H1 (cell line): Measurements from ENCODE around the gene HENMT1. TPM values are rescaled to one million over a fixed set of nuclear protein-coding genes. Genes with fewer than 3 reads are reported as not detected.

Source experiments
- CTCF ChIA-PET: fragments of 300-600 bp; sonication (Branson Sonifier 250); formaldehyde crosslinking; loops from one replicate; lab custom pipeline; 2021; ENCODE audit not compliant: partially characterized antibody; lab: Charles Lee
- POLR2A ChIA-PET: fragments of 300-600 bp; sonication (Branson Sonifier 250); formaldehyde crosslinking; loops from one replicate; lab custom pipeline; 2021; ENCODE audit warnings: inconsistent platforms; ENCODE audit not compliant: partially characterized antibody; lab: Charles Lee
- DNase-seq, 2 experiments: peaks; one replicate each; pipeline versions ENCODE4 v3.0.0 to v3.0.0-alpha.2; 2010 to 2022; ENCODE audit warnings: low spot score in 2 of 2, low read depth in 1 of 2, mixed read lengths in 1 of 2
- FAIRE-seq: peaks from 2 replicates; lab custom pipeline; 2011; peaks lifted over from hg19 to GRCh38; lab: Jason Lieb, UNC
- H2AFZ ChIP-seq: 2 replicates; pipeline ENCODE4 v1.8.1; 2012; ENCODE audit warnings: low read length, inconsistent platforms
- H2AK5ac ChIP-seq: 2 replicates; pipeline ENCODE4 v1.6.1; 2013; ENCODE audit warnings: low read depth, low read length
- H2BK120ac ChIP-seq: replicated peaks from 2 replicates; pipeline ENCODE3; 2013; ENCODE audit warnings: low read depth, low read length, inconsistent platforms
- H2BK12ac ChIP-seq: 2 replicates; pipeline ENCODE4 v1.6.1; 2013; ENCODE audit warnings: low read depth, low read length
- H2BK15ac ChIP-seq: 2 replicates; pipeline ENCODE4 v1.6.1; 2013; ENCODE audit warnings: low read length
- H2BK20ac ChIP-seq: 2 replicates; pipeline ENCODE4 v1.6.1; 2013; ENCODE audit warnings: low read length
- H2BK5ac ChIP-seq: 2 replicates; pipeline ENCODE4 v1.6.1; 2013; ENCODE audit warnings: low read depth, low read length
- H3K14ac ChIP-seq: 2 replicates; pipeline ENCODE4 v1.6.1; 2013; ENCODE audit warnings: inconsistent platforms; ENCODE audit not compliant: insufficient read length
- H3K18ac ChIP-seq: 2 replicates; pipeline ENCODE4 v1.6.1; 2013; ENCODE audit warnings: low read length; ENCODE audit errors: extremely low read depth
- H3K23ac ChIP-seq: 2 replicates; pipeline ENCODE4 v1.6.1; 2013; ENCODE audit warnings: inconsistent platforms; ENCODE audit not compliant: insufficient read length
- H3K23me2 ChIP-seq: 2 replicates; pipeline ENCODE4 v1.6.1; 2013; ENCODE audit warnings: low read depth, low read length
- H3K27ac ChIP-seq: 2 replicates; pipeline ENCODE4 v1.6.1; 2011; ENCODE audit warnings: low read depth, low read length, inconsistent platforms
- H3K27me3 ChIP-seq, 4 experiments: replicated peaks in 1 of 4; 1 replicate in 1 of 4; 2 replicates in 3 of 4; pipeline versions ENCODE4 v1.6.1 to v1.8.1; 2011 to 2013; ENCODE audit warnings: low read length in 3 of 4, mild to moderate bottlenecking in 3 of 4, inconsistent platforms in 2 of 4, mixed read lengths in 2 of 4, moderate library complexity in 1 of 4; ENCODE audit not compliant: control insufficient read depth in 3 of 4, insufficient read depth in 3 of 4; ENCODE audit errors: extremely low read depth in 1 of 4
- H3K36me3 ChIP-seq, 4 experiments: 2 replicates each; pipeline versions ENCODE4 v1.6.1 to v1.8.1; 2011 to 2013; ENCODE audit warnings: mild to moderate bottlenecking in 4 of 4, low read length in 3 of 4, moderate library complexity in 2 of 4, control low read depth in 1 of 4, inconsistent platforms in 1 of 4; ENCODE audit not compliant: insufficient read depth in 4 of 4, control insufficient read depth in 2 of 4
- H3K4ac ChIP-seq: replicated peaks from 2 replicates; pipeline ENCODE3; 2013; ENCODE audit warnings: low read length, low read depth, mixed read lengths, inconsistent platforms; ENCODE audit not compliant: insufficient read length
- H3K4me1 ChIP-seq, 4 experiments: replicated peaks in 1 of 4; 1 replicate in 1 of 4; 2 replicates in 3 of 4; pipeline versions ENCODE4 v1.6.1 to v1.8.1; 2011 to 2013; ENCODE audit warnings: low read length in 3 of 4, inconsistent platforms in 2 of 4, mixed read lengths in 1 of 4; ENCODE audit not compliant: insufficient read depth in 4 of 4, control insufficient read depth in 3 of 4
- H3K4me2 ChIP-seq, 2 experiments: 2 replicates each; pipeline versions ENCODE4 v1.6.1 to v1.8.1; 2011 to 2013; ENCODE audit warnings: low read depth in 2 of 2, low read length in 2 of 2, control low read depth in 1 of 2, inconsistent platforms in 1 of 2, mild to moderate bottlenecking in 1 of 2; ENCODE audit not compliant: insufficient read depth in 1 of 2
- H3K4me3 ChIP-seq, 4 experiments: fragments of 200-600, 300-600 bp in 1 of 4; sonication (generic), shearing (Covaris generic), sonication (Bioruptor Twin) in 1 of 4; 2 replicates each; pipeline versions ENCODE4 v1.5.1 to v1.8.1; 2011 to 2016; ENCODE audit warnings: low read length in 4 of 4, low read depth in 3 of 4, control low read depth in 2 of 4, inconsistent platforms in 2 of 4, mild to moderate bottlenecking in 2 of 4, mixed read lengths in 1 of 4, moderate library complexity in 1 of 4; ENCODE audit not compliant: insufficient read depth in 2 of 4; ENCODE audit errors: extremely low read depth in 1 of 4
- H3K56ac ChIP-seq: replicated peaks from 2 replicates; pipeline ENCODE3; 2013; ENCODE audit warnings: low read depth, mild to moderate bottlenecking, mixed read lengths, low read length, inconsistent platforms; ENCODE audit not compliant: insufficient read length
- H3K79me1 ChIP-seq: 2 replicates; pipeline ENCODE4 v1.6.1; 2013; ENCODE audit warnings: low read depth, low read length, control low read depth
- H3K79me2 ChIP-seq, 2 experiments: 2 replicates each; pipeline versions ENCODE4 v1.6.1 to v1.8.1; 2012 to 2013; ENCODE audit warnings: low read length in 2 of 2, mild to moderate bottlenecking in 2 of 2, inconsistent platforms in 1 of 2; ENCODE audit not compliant: insufficient read depth in 2 of 2, control insufficient read depth in 1 of 2
- H3K9ac ChIP-seq, 4 experiments: replicated peaks in 1 of 4; 1 replicate in 1 of 4; 2 replicates in 3 of 4; pipeline versions ENCODE4 v1.6.1 to v1.8.1; 2011 to 2013; ENCODE audit warnings: low read depth in 3 of 4, low read length in 3 of 4, control low read depth in 2 of 4, mild to moderate bottlenecking in 2 of 4, moderate library complexity in 2 of 4, inconsistent platforms in 1 of 4; ENCODE audit errors: extremely low read depth in 1 of 4
- H3K9me3 ChIP-seq, 2 experiments: 2 replicates each; pipeline versions ENCODE4 v1.6.1 to v1.8.1; 2012 to 2013; ENCODE audit warnings: mild to moderate bottlenecking in 2 of 2, moderate library complexity in 2 of 2, control low read depth in 1 of 2, inconsistent platforms in 1 of 2, low read depth in 1 of 2, low read length in 1 of 2, mixed read lengths in 1 of 2; ENCODE audit not compliant: insufficient read depth in 2 of 2
- H4K20me1 ChIP-seq, 2 experiments: replicated peaks in 1 of 2; 2 replicates each; pipeline versions ENCODE3 to v1.8.1; 2011 to 2013; ENCODE audit warnings: inconsistent platforms in 2 of 2, low read length in 2 of 2, mild to moderate bottlenecking in 1 of 2; ENCODE audit not compliant: insufficient read depth in 2 of 2, control insufficient read depth in 1 of 2
- H4K5ac ChIP-seq: 2 replicates; pipeline ENCODE4 v1.6.1; 2013; ENCODE audit warnings: low read length, low read depth, mixed read lengths, inconsistent platforms; ENCODE audit not compliant: insufficient read length
- H4K8ac ChIP-seq: 2 replicates; pipeline ENCODE4 v1.8.0; 2013; ENCODE audit warnings: mild to moderate bottlenecking, moderate library complexity, low read length, inconsistent platforms; ENCODE audit not compliant: insufficient read depth; ENCODE audit errors: extremely low read depth
- H4K91ac ChIP-seq: replicated peaks from 2 replicates; pipeline ENCODE3; 2013; ENCODE audit warnings: low read length, mixed read lengths, inconsistent platforms; ENCODE audit not compliant: insufficient read length
- BCL11A ChIP-seq, 2 experiments: IDR thresholded peaks; one replicate each; pipeline ENCODE4 v1.6.1; 2011; ENCODE audit warnings: low read depth in 2 of 2, low read length in 2 of 2, mild to moderate bottlenecking in 2 of 2
- CREB1 ChIP-seq: IDR thresholded peaks from 2 replicates; pipeline ENCODE4 v1.6.1; 2012; ENCODE audit warnings: inconsistent platforms
- EZH2 ChIP-seq: fragments of 200-600 bp; sonication (generic); IDR thresholded peaks from 2 replicates; pipeline ENCODE4 v1.7.1; 2012; ENCODE audit warnings: low read depth, mild to moderate bottlenecking, moderate library complexity, low read length, inconsistent platforms; ENCODE audit not compliant: severe bottlenecking
- GTF2F1 ChIP-seq: IDR thresholded peaks from 2 replicates; pipeline ENCODE4 v1.6.1; 2012; ENCODE audit warnings: low read depth, low read length, improper control_type of control experiment, borderline replicate concordance
- KDM1A ChIP-seq: fragments of 200-600, 300-600 bp; sonication (generic); IDR thresholded peaks from 2 replicates; pipeline ENCODE4 v1.7.1; 2016; ENCODE audit warnings: mild to moderate bottlenecking, low read length, borderline replicate concordance
- MAFK ChIP-seq: IDR thresholded peaks from 2 replicates; pipeline ENCODE4 v1.6.1; 2012; ENCODE audit warnings: low read depth, mild to moderate bottlenecking, improper control_type of control experiment, low read length
- POLR2AphosphoS5 ChIP-seq: IDR thresholded peaks from 2 replicates; pipeline ENCODE4 v1.6.1; 2011; ENCODE audit warnings: low read depth, low read length
- POU5F1 ChIP-seq: IDR thresholded peaks from 2 replicates; pipeline ENCODE4 v1.6.1; 2011; ENCODE audit warnings: low read depth, mild to moderate bottlenecking, low read length, moderate library complexity
- RFX5 ChIP-seq: IDR thresholded peaks from 2 replicates; pipeline ENCODE4 v1.6.1; 2011; ENCODE audit warnings: low read depth, low read length, improper control_type of control experiment, borderline replicate concordance
- RXRA ChIP-seq: IDR thresholded peaks from 2 replicates; pipeline ENCODE4 v1.6.1; 2011; ENCODE audit warnings: low read depth, mild to moderate bottlenecking, low read length, moderate library complexity; ENCODE audit not compliant: insufficient read depth
- SIX5 ChIP-seq: IDR thresholded peaks from 2 replicates; pipeline ENCODE4 v1.6.1; 2011; ENCODE audit warnings: mild to moderate bottlenecking, low read depth, low read length
- SRF ChIP-seq: IDR thresholded peaks from 2 replicates; pipeline ENCODE4 v1.6.1; 2011; ENCODE audit warnings: mild to moderate bottlenecking, low read depth, low read length, moderate library complexity
- WGBS, 2 experiments: shearing (Covaris generic) in 1 of 2; methylation state at CpG; one replicate each; pipeline versions ENCODE4 v1.1.6 to v1.1.7; 2013 to 2015; ENCODE audit warnings: low lambda C conversion rate in 2 of 2, mixed read lengths in 2 of 2, inconsistent platforms in 1 of 2, low coverage in 1 of 2, missing lambda C conversion rate in 1 of 2; ENCODE audit not compliant: insufficient replicate concordance in 2 of 2, insufficient coverage in 1 of 2, insufficient read length in 1 of 2; ENCODE audit errors: extremely low coverage in 1 of 2, missing lambda C conversion rate in 1 of 2; 5-methylcytosine and 5-hydroxymethylcytosine counted together
- polyA plus RNA-seq, 7 experiments: library from polyadenylated mRNA; depleted of rRNA in 3 of 7; stranded (reverse) in 5 of 7; unstranded in 2 of 7; fragments of >200 nt in 5 of 7; fragments of 200-250 nt in 2 of 7; gene quantifications; 1 replicate in 5 of 7; 2 replicates in 1 of 7; 4 replicates in 1 of 7; pipeline versions ENCODE4 v1.2.1 to v1.2.3, GENCODE V29; 2011 to 2013; ENCODE audit warnings: missing spikeins in 2 of 7, mixed read lengths in 2 of 7
- total RNA-seq: library from RNA; stranded (reverse); fragmentation: NEBNext Ultra II Directional; extraction: Animal tissue kit (Norgen Biotek cat#: 25700); gene quantifications from 2 replicates; pipeline ENCODE4 v1.2.1, GENCODE V29; 2021
- TF ChIP-seq, protein P1 (sequence below): IDR thresholded peaks from 2 replicates; pipeline ENCODE4 v1.6.1; 2012; ENCODE audit warnings: low read length, inconsistent platforms

HENMT1 gene
- total and polyA plus RNA-seq, 2 of the 8 experiments (the other 6 are each of a cell fraction or from before 2014, with no cell fraction given): 2.9 to 5.6 TPM

GRCh38 chr1:108665771-108666170 lies 4.9 kb upstream of the HENMT1 start:
- Histone ChIP-seq H2AFZ (no peak overlapping the region), H2BK20ac (no peak overlapping the region), H2BK15ac (no peak overlapping the region), H4K20me1 (no peaks in the 10 kb centered on the region), H4K5ac (no peak overlapping the region), H4K8ac (no peak overlapping the region), H3K79me1 (no peaks in the 10 kb centered on the region), H3K23me2 (peaks cover 4% of the 10 kb centered on the region; the same call in 1 of the 2 replicates), H4K91ac (no peak overlapping the region), H3K14ac (no peak overlapping the region), H2BK12ac (no peak overlapping the region), H3K56ac (no peak overlapping the region), H3K18ac (no peak overlapping the region), H3K27ac (no peak overlapping the region), H3K4me3 (no peak overlapping the region), H3K36me3 (no peaks in the 10 kb centered on the region), H3K9me3 (peaks cover 0 to 5% of the 10 kb centered on the region in 2 experiments; a peak in 1 of 4 replicates), H3K27me3 (peaks cover 0 to 12% (median 7%) of the 10 kb centered on the region in 4 experiments; a peak in 4 of 7 replicates), H2BK5ac (no peak overlapping the region), H3K4me2 (no peak overlapping the region), H3K4ac (no peak overlapping the region), H3K23ac (no peak overlapping the region), H2AK5ac (no peak overlapping the region), H3K9ac (no peak overlapping the region), H2BK120ac (no peak overlapping the region), H3K4me1 (peaks cover 0 to 4% (median 0%) of the 10 kb centered on the region in 4 experiments; a peak in 1 of 7 replicates), H3K79me2 (no peaks in the 10 kb centered on the region)
- FAIRE-seq (no peak), DNase-seq (no peak)
- POLR2A ChIA-PET: no interaction called here
- CTCF ChIA-PET: no interaction called here
- WGBS, 2 experiments: 96% methylated on average over 1 of the region's 1 CpG; no CpG with 5 or more reads in 1 of the 2 experiments
- TF ChIP-seq RFX5: no peak
- TF ChIP-seq RXRA: no peak
- no peak for TF ChIP-seq POU5F1
- TF ChIP-seq KDM1A: no peak
- TF ChIP-seq GTF2F1: no peak
- TF ChIP-seq, protein P1, sequence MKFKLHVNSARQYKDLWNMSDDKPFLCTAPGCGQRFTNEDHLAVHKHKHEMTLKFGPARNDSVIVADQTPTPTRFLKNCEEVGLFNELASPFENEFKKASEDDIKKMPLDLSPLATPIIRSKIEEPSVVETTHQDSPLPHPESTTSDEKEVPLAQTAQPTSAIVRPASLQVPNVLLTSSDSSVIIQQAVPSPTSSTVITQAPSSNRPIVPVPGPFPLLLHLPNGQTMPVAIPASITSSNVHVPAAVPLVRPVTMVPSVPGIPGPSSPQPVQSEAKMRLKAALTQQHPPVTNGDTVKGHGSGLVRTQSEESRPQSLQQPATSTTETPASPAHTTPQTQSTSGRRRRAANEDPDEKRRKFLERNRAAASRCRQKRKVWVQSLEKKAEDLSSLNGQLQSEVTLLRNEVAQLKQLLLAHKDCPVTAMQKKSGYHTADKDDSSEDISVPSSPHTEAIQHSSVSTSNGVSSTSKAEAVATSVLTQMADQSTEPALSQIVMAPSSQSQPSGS: no peak
- no peak for TF ChIP-seq SIX5
- no peak for TF ChIP-seq CREB1
- no peak for TF ChIP-seq BCL11A (IDR thresholded peaks at IDR 0.05; ENCODE audit: low read depth in 2 of 2, low read length in 2 of 2)
- no peak for TF ChIP-seq SRF
- TF ChIP-seq EZH2: no peak
- no peak for TF ChIP-seq POLR2AphosphoS5
- TF ChIP-seq MAFK: no peak
